ENCODE measurements around the gene XDH.

The XDH gene

GRCh38 chr2:31401580-31401979 is 13.0 kb downstream of the XDH start:
- DNase-seq = no peak

GRCh38 chr2:31398881-31399280 is 15.7 kb downstream of the XDH start:
- no peak for DNase-seq

GRCh38 chr2:31397094-31397493 is 17.4 kb downstream of the XDH start:
- no peak for DNase-seq

GRCh38 chr2:31390324-31390723 is 24.2 kb downstream of the XDH start:
- DNase-seq = no peak

- no peak for DNase-seq
Measured at GRCh38 chr2:31388736-31389135, 25.8 kb downstream of the XDH start.

GRCh38 chr2:31387850-31388249 is 26.7 kb downstream of the XDH start:
- no peak for DNase-seq

GRCh38 chr2:31386648-31387047 is 27.9 kb downstream of the XDH start:
- DNase-seq = no peak

- DNase-seq = no peak
Measured at GRCh38 chr2:31386172-31386571, 28.4 kb downstream of the XDH start.

GRCh38 chr2:31384771-31385276 is 29.7 kb downstream of the XDH start:
- DNase-seq = no peak

- peak; percentile 9 for DNase-seq
Measured at GRCh38 chr2:31384351-31384750, 30.2 kb downstream of the XDH start.

GRCh38 chr2:31383471-31384153 is 30.9 kb downstream of the XDH start:
- DNase-seq = no peak

- peak; percentile 7 for DNase-seq
Measured at GRCh38 chr2:31382452-31383120, 32.0 kb downstream of the XDH start.

GRCh38 chr2:31381601-31382000 is 32.9 kb downstream of the XDH start:
- no peak for DNase-seq

- DNase-seq = no peak
Measured at GRCh38 chr2:31380243-31380642, 34.3 kb downstream of the XDH start.

GRCh38 chr2:31379747-31380146 is 34.8 kb downstream of the XDH start:
- DNase-seq = no peak

- no peak for DNase-seq
Measured at GRCh38 chr2:31378791-31379501, 35.6 kb downstream of the XDH start.

- no peak for DNase-seq
Measured at GRCh38 chr2:31378389-31378788, 36.2 kb downstream of the XDH start.

- DNase-seq = no peak
Measured at GRCh38 chr2:31373127-31373526, 41.4 kb downstream of the XDH start.

- DNase-seq = no peak
Measured at GRCh38 chr2:31372097-31372496, 42.4 kb downstream of the XDH start.

GRCh38 chr2:31371691-31372090 is 42.9 kb downstream of the XDH start:
- DNase-seq = no peak

- DNase-seq = no peak
Measured at GRCh38 chr2:31366733-31367132, 47.8 kb downstream of the XDH start.

GRCh38 chr2:31365834-31366505 is 48.6 kb downstream of the XDH start:
- DNase-seq = no peak

- DNase-seq = no peak
Measured at GRCh38 chr2:31365348-31365747, 49.2 kb downstream of the XDH start.
